CD8-positive, alpha-beta memory T cell (primary cell): ENCODE results near the gene GPR34. TPM values are rescaled to one million over a fixed set of nuclear protein-coding genes. Genes with fewer than 3 reads are reported as not detected.

ENCODE experiments used
- CTCF ChIA-PET: fragments of 350-600 bp; sonication (Branson Sonifier 250); formaldehyde crosslinking; loops from one replicate; lab custom pipeline; 2021; ENCODE audit warnings: antibody characterized with exemption; lab: Charles Lee
- POLR2A ChIA-PET: fragments of 350-600 bp; sonication (Branson Sonifier 250); formaldehyde crosslinking; loops from one replicate; lab custom pipeline; 2021; ENCODE audit warnings: antibody characterized with exemption; lab: Charles Lee
- DNase-seq, 5 donors: peaks; one replicate each; pipeline versions ENCODE4 v3.0.0 to v3.0.0-alpha.2; 2020 to 2022; ENCODE audit warnings: mixed read lengths in 1 of 5
- H3K27ac ChIP-seq: one replicate; pipeline ENCODE4 v1.7.0; 2013; ENCODE audit warnings: low read depth, mild to moderate bottlenecking, low read length, moderate library complexity
- H3K27me3 ChIP-seq: 2 replicates; pipeline ENCODE4 v1.7.0; 2013; ENCODE audit warnings: low read length, mild to moderate bottlenecking; ENCODE audit not compliant: insufficient read depth, poor library complexity, severe bottlenecking
- H3K36me3 ChIP-seq: 2 replicates; pipeline ENCODE4 v1.7.0; 2013; ENCODE audit warnings: mild to moderate bottlenecking, low read length, moderate library complexity; ENCODE audit not compliant: insufficient read depth
- H3K4me1 ChIP-seq: 2 replicates; pipeline ENCODE4 v1.7.0; 2013; ENCODE audit warnings: mild to moderate bottlenecking, low read length, moderate library complexity; ENCODE audit not compliant: insufficient read depth
- H3K4me3 ChIP-seq: 2 replicates; pipeline ENCODE4 v1.7.0; 2013; ENCODE audit warnings: mild to moderate bottlenecking, low read length
- H3K9me3 ChIP-seq: 2 replicates; pipeline ENCODE4 v1.7.0; 2013; ENCODE audit warnings: mild to moderate bottlenecking, low read length
- H3K27ac Mint-ChIP-seq, 8 donors: one replicate each; pipeline ENCODE4 v1.8.0; 2020 to 2021; ENCODE audit warnings: mixed read lengths in 8 of 8, mild to moderate bottlenecking in 6 of 8, inconsistent platforms in 3 of 8, moderate library complexity in 3 of 8
- H3K27me3 Mint-ChIP-seq, 2 donors: one replicate each; pipeline ENCODE4 v1.8.0; 2020 to 2021; ENCODE audit warnings: mixed read lengths in 2 of 2, mild to moderate bottlenecking in 1 of 2, moderate library complexity in 1 of 2
- H3K36me3 Mint-ChIP-seq, 3 donors: one replicate each; pipeline ENCODE4 v1.8.0; 2020 to 2021; ENCODE audit warnings: mixed read lengths in 3 of 3, inconsistent platforms in 1 of 3, mild to moderate bottlenecking in 1 of 3
- H3K4me1 Mint-ChIP-seq, 3 donors: one replicate each; pipeline ENCODE4 v1.8.0; 2020 to 2021; ENCODE audit warnings: mixed read lengths in 3 of 3, inconsistent platforms in 1 of 3, mild to moderate bottlenecking in 1 of 3
- H3K4me3 Mint-ChIP-seq, 7 donors: one replicate each; pipeline ENCODE4 v1.8.0; 2020 to 2021; ENCODE audit warnings: mixed read lengths in 7 of 7, mild to moderate bottlenecking in 6 of 7, moderate library complexity in 4 of 7, inconsistent platforms in 2 of 7
- H3K9me3 Mint-ChIP-seq, 5 donors: one replicate each; pipeline ENCODE4 v1.8.0; 2020 to 2022; ENCODE audit warnings: mixed read lengths in 5 of 5, mild to moderate bottlenecking in 3 of 5, moderate library complexity in 2 of 5, inconsistent platforms in 1 of 5
- polyA plus RNA-seq: library from polyadenylated mRNA; unstranded; fragments of 300-500 nt; fragmentation: Illumina TruSeq; gene quantifications from one replicate; pipeline ENCODE4 v1.2.3, GENCODE V29; 2021
- total RNA-seq, 2 experiments: library from RNA; stranded (reverse); gene quantifications; one replicate each; pipeline ENCODE4 v1.2.3, GENCODE V29; 2021

Gene GPR34
- total and polyA plus RNA-seq, 3 experiments from 2014 or later = 0.10 to 1.5 (median 0.95) TPM

DNA sequence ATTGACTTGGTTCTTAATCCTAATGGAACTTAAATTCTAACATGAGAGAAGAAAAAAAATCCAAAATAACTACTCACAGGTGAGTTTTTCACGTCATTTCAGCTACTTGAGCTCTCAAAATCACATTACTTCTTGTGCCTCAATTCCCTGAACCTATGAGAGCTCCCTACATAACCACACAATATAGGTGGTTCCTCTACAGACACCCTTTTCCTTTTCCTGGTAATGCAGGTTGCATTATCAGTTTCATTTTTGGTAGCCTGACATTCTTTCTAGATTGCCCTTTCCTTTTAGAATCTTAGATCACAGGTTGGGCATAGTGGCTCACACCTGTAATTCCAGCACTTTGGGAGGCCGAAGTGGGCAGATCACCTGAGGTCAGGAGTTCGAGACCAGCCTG lies 4.3 kb downstream of the GPR34 start:
- H3K27me3 Mint-ChIP-seq = peaks cover 0 to 4% of the 10 kb centered on the region in 2 donors
- ChIA-PET POLR2A (no interaction called here), CTCF (no interaction called here)
- H3K4me1 ChIP-seq = no peaks in the 10 kb centered on the region
- peaks cover 42 to 63% (median 52%) of the 10 kb centered on the region in 3 donors for H3K4me1 Mint-ChIP-seq
- H3K9me3 Mint-ChIP-seq = peaks cover 0 to 2% (median 0%) of the 10 kb centered on the region in 5 donors
- no peaks in the 10 kb centered on the region for H3K27me3 ChIP-seq
- H3K27ac ChIP-seq = no peak overlapping the region
- no peak for DNase-seq
- no peaks in the 10 kb centered on the region for H3K9me3 ChIP-seq
- H3K4me3 Mint-ChIP-seq = peak overlapping the region in 5 of 7 donors; percentile 20 to 66 (median 47)
- H3K36me3 ChIP-seq = no peaks in the 10 kb centered on the region
- peaks cover 0 to 8% (median 0%) of the 10 kb centered on the region in 3 donors for H3K36me3 Mint-ChIP-seq
- peak overlapping the region in 7 of 8 donors; percentile 2 to 71 (median 60) for H3K27ac Mint-ChIP-seq
- H3K4me3 ChIP-seq = no peak overlapping the region

DNA sequence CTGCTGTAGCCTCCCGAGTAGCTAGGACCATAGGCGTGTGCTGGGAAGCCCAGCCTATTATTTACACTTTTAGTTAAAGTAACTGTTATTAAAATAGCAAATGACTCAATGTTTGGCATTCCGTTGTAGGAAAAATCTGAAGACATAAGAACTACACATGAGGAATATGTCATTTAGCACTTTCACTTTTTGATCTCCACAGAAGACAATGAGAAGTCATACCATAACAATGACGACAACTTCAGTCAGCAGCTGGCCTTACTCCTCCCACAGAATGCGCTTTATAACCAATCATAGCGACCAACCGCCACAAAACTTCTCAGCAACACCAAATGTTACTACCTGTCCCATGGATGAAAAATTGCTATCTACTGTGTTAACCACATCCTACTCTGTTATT lies 6.7 kb downstream of the GPR34 start:
- Histone ChIP-seq H3K36me3 (no peaks in the 10 kb centered on the region), H3K4me1 (no peaks in the 10 kb centered on the region), H3K27me3 (no peaks in the 10 kb centered on the region), H3K27ac (no peak overlapping the region), H3K9me3 (no peaks in the 10 kb centered on the region), H3K4me3 (no peak overlapping the region)
- Mint-ChIP-seq H3K4me3 (peak overlapping the region in 4 of 7 donors; percentile 7 to 52 (median 24)), H3K36me3 (peaks cover 0 to 8% (median 0%) of the 10 kb centered on the region in 3 donors), H3K9me3 (peaks cover 0 to 2% (median 0%) of the 10 kb centered on the region in 5 donors), H3K27ac (peak overlapping the region in 5 of 8 donors; percentile 9 to 67 (median 57)), H3K4me1 (peaks cover 32 to 54% (median 43%) of the 10 kb centered on the region in 3 donors), H3K27me3 (peaks cover 0 to 2% of the 10 kb centered on the region in 2 donors)
- ChIA-PET POLR2A (no interaction called here), CTCF (no interaction called here)
- peak in 3 of 5 donors; percentile 17 to 53 (median 48) for DNase-seq

DNA sequence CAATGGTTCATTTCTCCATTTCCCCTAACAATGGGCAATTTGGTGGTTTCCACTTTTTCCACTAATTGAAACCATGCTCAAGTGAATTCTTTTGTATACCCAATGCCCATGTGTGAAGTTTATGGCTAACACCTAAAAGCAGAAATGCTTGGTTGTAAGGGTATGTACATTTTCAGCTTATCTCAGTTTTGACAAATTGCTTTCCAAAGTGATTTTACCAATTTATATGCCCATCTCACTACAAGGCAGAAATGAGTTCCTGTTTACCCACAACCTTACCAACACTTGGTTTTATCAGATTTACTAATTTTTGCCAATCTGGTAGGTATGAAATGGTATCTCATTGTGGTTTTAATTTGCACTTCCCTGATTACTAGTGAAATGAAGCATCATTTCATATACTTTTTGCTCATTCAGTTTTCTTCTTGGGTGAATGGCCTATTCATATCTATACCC lies 14.8 kb downstream of the GPR34 start:
- Mint-ChIP-seq H3K27ac (peak overlapping the region in 1 of 8 donors; percentile 82), H3K9me3 (no peaks in the 10 kb centered on the region), H3K27me3 (peaks cover 0 to 3% of the 10 kb centered on the region in 2 donors), H3K4me3 (no peak overlapping the region), H3K36me3 (peaks cover 0 to 8% (median 0%) of the 10 kb centered on the region in 3 donors), H3K4me1 (peaks cover 29 to 55% (median 48%) of the 10 kb centered on the region in 3 donors)
- H3K36me3 ChIP-seq = no peaks in the 10 kb centered on the region
- H3K9me3 ChIP-seq = no peaks in the 10 kb centered on the region
- no peak overlapping the region for H3K27ac ChIP-seq
- H3K4me1 ChIP-seq = peaks cover 6% of the 10 kb centered on the region
- CTCF ChIA-PET = no interaction called here
- no peaks in the 10 kb centered on the region for H3K27me3 ChIP-seq
- POLR2A ChIA-PET = no interaction called here
- no peak overlapping the region for H3K4me3 ChIP-seq
- DNase-seq = no peak

DNA sequence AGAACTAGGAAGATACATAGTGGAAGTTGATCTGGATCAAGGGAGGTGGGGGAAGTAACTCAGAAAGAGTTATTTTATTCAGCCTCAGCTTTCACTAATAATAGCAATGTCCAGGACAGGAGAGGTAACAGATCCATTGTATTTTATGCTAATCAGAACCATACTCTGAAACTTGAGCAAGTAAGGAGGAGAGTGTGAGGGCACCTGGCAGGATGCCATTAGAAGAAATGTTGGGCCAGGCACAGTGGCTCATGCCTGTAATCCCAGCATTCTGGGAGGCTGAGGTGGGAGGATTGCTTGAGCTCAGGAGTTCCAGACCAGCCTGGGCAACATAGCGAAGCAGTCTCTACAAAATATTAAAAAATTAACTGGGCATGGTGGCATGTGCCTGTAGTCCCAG lies 16.3 kb downstream of the GPR34 start:
- H3K27ac Mint-ChIP-seq = peak overlapping the region in 4 of 8 donors; percentile 20 to 82 (median 41)
- H3K27ac ChIP-seq = no peak overlapping the region

DNA sequence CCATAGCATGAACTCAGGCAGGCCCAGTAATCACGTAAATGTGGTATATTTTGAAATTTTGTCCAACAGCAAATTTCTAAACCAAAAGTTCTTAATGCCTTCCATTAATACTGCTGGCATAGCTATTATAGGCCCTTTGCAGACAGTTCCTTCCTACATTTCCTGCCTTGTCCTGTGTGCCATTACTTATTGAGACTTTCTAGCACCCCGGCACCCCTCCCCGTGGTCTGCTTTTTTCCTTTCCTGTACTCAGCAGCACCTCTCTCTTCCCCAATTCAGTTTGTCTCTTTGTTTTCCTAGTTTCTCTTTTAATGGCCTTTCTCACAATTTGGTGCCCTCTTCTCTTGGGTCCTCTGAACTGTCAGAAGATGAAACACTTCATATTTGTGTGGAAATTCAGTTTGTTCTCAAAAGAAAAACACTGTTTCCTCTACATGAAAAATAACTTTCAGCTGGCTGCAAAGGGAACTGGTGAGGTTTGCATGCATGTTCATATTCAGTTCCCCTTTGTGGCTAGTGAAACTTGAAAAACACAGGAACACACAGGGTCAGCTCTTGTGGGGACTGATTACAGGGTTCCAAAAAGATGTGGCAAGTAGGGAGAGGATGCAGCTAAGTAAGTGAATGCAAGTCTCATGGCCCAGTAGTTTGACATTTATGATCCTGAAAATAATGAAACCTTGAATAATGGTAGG lies 17.1 kb downstream of the GPR34 start:
- H3K27me3 Mint-ChIP-seq = peaks cover 0 to 3% of the 10 kb centered on the region in 2 donors
- H3K27ac Mint-ChIP-seq = peak overlapping the region in 7 of 8 donors; percentile 2 to 83 (median 72)
- no peak overlapping the region for H3K4me3 ChIP-seq
- no peaks in the 10 kb centered on the region for H3K9me3 Mint-ChIP-seq
- no peak for DNase-seq
- peak overlapping the region in 4 of 7 donors; percentile 1 to 55 (median 12) for H3K4me3 Mint-ChIP-seq
- peaks cover 6% of the 10 kb centered on the region for H3K4me1 ChIP-seq
- H3K27me3 ChIP-seq = no peaks in the 10 kb centered on the region
- peaks cover 0 to 8% (median 0%) of the 10 kb centered on the region in 3 donors for H3K36me3 Mint-ChIP-seq
- H3K27ac ChIP-seq = no peak overlapping the region
- no peaks in the 10 kb centered on the region for H3K9me3 ChIP-seq
- POLR2A ChIA-PET = no interaction called here
- H3K4me1 Mint-ChIP-seq = peaks cover 34 to 68% (median 51%) of the 10 kb centered on the region in 3 donors
- CTCF ChIA-PET = no interaction called here
- no peaks in the 10 kb centered on the region for H3K36me3 ChIP-seq

More for the DNA sequence above, 16.3 kb downstream of the GPR34 start:
- H3K27me3 ChIP-seq = no peaks in the 10 kb centered on the region
- DNase-seq = no peak
- no peak overlapping the region for H3K4me3 Mint-ChIP-seq
- H3K9me3 ChIP-seq = no peaks in the 10 kb centered on the region
- POLR2A ChIA-PET = no interaction called here
- H3K36me3 Mint-ChIP-seq = peaks cover 0 to 8% (median 0%) of the 10 kb centered on the region in 3 donors
- peaks cover 31 to 61% (median 49%) of the 10 kb centered on the region in 3 donors for H3K4me1 Mint-ChIP-seq
- H3K36me3 ChIP-seq = no peaks in the 10 kb centered on the region
- H3K9me3 Mint-ChIP-seq = no peaks in the 10 kb centered on the region
- CTCF ChIA-PET = no interaction called here
- H3K4me1 ChIP-seq = peaks cover 6% of the 10 kb centered on the region
- H3K27me3 Mint-ChIP-seq = peaks cover 0 to 3% of the 10 kb centered on the region in 2 donors
- no peak overlapping the region for H3K4me3 ChIP-seq

DNA sequence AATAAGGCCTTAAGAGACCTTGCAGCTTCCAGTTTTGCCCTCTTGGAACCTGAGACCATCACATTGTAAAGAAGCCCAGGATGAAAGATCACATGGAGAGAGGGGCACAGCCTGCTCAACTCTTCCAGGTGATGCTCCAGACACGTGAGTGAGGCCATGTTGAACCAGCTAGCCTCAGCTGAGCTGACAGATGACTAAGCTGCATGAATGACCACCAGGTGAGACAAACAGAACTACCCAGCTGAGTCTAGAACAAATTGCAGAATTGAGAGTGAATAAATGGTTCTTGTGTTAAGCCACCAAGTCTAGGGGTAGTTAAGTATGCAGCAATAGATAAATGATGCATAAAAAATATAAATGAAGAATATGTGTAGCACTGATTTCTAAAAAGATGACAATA lies 18.4 kb downstream of the GPR34 start:
- POLR2A ChIA-PET = no interaction called here
- Mint-ChIP-seq H3K36me3 (peaks cover 0 to 5% (median 0%) of the 10 kb centered on the region in 3 donors), H3K4me3 (peak overlapping the region in 1 of 7 donors; percentile 29)

DNA sequence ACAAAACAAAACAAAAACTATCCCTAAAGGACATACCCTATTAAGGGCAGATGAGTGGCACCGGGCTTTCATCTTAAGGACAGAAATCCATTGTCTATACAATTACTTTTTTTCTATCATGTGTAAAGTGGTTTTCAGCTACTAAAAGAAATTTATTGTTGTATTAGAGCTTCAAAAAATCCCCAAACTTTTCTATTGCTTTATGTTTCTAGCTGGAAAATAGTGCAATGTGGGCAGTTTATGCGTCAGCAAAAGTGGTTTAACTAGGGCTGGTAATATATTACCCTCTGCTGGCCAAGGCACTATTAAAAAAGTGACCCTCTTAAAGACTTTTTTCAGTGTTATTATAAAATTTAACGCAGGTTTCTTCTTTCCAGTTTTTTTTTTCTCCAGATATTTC lies 19.7 kb downstream of the GPR34 start:
- Mint-ChIP-seq H3K27me3 (peaks cover 0 to 5% of the 10 kb centered on the region in 2 donors), H3K9me3 (no peaks in the 10 kb centered on the region), H3K36me3 (peaks cover 0 to 7% (median 0%) of the 10 kb centered on the region in 3 donors), H3K4me3 (no peak overlapping the region), H3K4me1 (peaks cover 34 to 63% (median 43%) of the 10 kb centered on the region in 3 donors), H3K27ac (no peak overlapping the region)
- no peak for DNase-seq
- Histone ChIP-seq H3K36me3 (no peaks in the 10 kb centered on the region), H3K27ac (no peak overlapping the region), H3K27me3 (no peaks in the 10 kb centered on the region), H3K9me3 (no peaks in the 10 kb centered on the region), H3K4me3 (no peak overlapping the region), H3K4me1 (peaks cover 6% of the 10 kb centered on the region)
- POLR2A ChIA-PET = no interaction called here
- CTCF ChIA-PET = no interaction called here

More for the DNA sequence above, 18.4 kb downstream of the GPR34 start:
- Mint-ChIP-seq H3K27me3 (peaks cover 0 to 5% of the 10 kb centered on the region in 2 donors), H3K9me3 (no peaks in the 10 kb centered on the region), H3K4me1 (peaks cover 37 to 65% (median 51%) of the 10 kb centered on the region in 3 donors), H3K27ac (peak overlapping the region in 4 of 8 donors; percentile 11 to 42 (median 24))
- no peaks in the 10 kb centered on the region for H3K9me3 ChIP-seq
- H3K27me3 ChIP-seq = no peaks in the 10 kb centered on the region
- H3K4me1 ChIP-seq = peaks cover 6% of the 10 kb centered on the region
- no peak for DNase-seq
- H3K4me3 ChIP-seq = no peak overlapping the region
- H3K36me3 ChIP-seq = no peaks in the 10 kb centered on the region
- CTCF ChIA-PET = interaction anchor here (0.7 kb wide), 1 partner anchor 1849 kb away, joined by 4 read pairs; no protein-coding TSS in a partner anchor
- no peak overlapping the region for H3K27ac ChIP-seq
